Measurements from ENCODE around the gene MKKS. TPM values are rescaled to one million over a fixed set of nuclear protein-coding genes. Genes with fewer than 3 reads are reported as not detected.

Gene MKKS
- total and polyA plus RNA-seq, 2 donors from 2014 or later, result 17.8 to 49.2 TPM

DNA sequence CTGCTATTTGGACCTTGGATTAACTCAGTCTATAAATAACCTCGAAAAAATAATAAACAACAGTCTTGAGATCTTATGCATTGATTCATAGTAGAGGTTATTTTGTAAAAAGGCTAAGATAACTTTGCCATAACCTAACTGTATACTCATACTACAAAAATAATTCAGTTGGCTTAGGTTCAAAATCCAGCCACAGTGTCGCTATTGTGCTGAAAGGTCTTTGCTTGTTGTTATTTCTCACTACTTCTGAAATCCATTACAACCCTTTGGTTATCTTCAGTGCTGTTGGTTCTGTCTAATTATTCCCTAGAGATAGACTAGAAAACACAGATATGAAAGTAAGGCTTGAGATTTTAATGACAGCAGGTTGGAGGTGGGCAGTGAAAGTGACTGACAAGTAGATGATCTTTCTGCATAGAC lies 74.4 kb downstream of the MKKS start:
- FAIRE-seq, result no peak
- no peaks in the 10 kb centered on the region for H3K36me3 ChIP-seq (ENCODE audit: control insufficient read depth in 2 of 3, insufficient read depth in 3 of 3, low read length in 3 of 3)
- intact Hi-C loops (cut with DNase I), result no loop called here

DNA sequence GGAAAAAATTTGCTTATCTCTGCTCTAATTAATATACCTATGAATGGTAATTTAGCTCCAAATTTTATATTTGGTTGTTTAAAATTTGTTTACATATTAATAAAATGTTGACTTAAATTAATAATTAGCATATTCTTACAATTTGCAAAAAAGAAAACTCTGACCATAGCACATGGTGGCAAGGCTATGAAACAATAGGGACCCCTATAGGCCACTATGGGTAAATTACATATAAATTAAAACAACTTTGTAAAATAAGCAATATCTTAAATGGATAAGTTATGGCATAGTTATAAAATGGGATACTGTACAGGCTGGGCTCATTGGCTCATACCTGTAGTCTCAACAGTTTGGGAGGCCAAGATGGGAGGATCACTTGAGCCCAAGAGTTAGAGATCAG lies 76.0 kb downstream of the MKKS start:
- no peaks in the 10 kb centered on the region for H3K27me3 ChIP-seq (ENCODE audit: control insufficient read depth, insufficient read depth, low read length)
- H3K4me3 ChIP-seq (ENCODE audit: low read length in 3 of 3), result no peak overlapping the region
- DNase-seq (no peak), FAIRE-seq (no peak)
- no peak overlapping the region for H3K27ac ChIP-seq (ENCODE audit: low read depth in 2 of 2, low read length in 2 of 2)
- TF ChIP-seq, protein P1, sequence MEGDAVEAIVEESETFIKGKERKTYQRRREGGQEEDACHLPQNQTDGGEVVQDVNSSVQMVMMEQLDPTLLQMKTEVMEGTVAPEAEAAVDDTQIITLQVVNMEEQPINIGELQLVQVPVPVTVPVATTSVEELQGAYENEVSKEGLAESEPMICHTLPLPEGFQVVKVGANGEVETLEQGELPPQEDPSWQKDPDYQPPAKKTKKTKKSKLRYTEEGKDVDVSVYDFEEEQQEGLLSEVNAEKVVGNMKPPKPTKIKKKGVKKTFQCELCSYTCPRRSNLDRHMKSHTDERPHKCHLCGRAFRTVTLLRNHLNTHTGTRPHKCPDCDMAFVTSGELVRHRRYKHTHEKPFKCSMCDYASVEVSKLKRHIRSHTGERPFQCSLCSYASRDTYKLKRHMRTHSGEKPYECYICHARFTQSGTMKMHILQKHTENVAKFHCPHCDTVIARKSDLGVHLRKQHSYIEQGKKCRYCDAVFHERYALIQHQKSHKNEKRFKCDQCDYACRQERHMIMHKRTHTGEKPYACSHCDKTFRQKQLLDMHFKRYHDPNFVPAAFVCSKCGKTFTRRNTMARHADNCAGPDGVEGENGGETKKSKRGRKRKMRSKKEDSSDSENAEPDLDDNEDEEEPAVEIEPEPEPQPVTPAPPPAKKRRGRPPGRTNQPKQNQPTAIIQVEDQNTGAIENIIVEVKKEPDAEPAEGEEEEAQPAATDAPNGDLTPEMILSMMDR (IDR thresholded peaks at IDR 0.05; ENCODE audit: borderline replicate concordance, extremely low read depth, insufficient read depth), result no peak
- no peak overlapping the region for H3K9ac ChIP-seq (ENCODE audit: low read length in 3 of 3)
- peaks cover 0 to 3% (median 0%) of the 10 kb centered on the region in 3 donors for H3K9me3 ChIP-seq (ENCODE audit: control insufficient read depth in 2 of 3, insufficient read depth in 1 of 3, low read length in 3 of 3)
- intact Hi-C loops (cut with DNase I), result no loop called here
- H3K36me3 ChIP-seq (ENCODE audit: control insufficient read depth in 2 of 3, insufficient read depth in 3 of 3, low read length in 3 of 3), result no peaks in the 10 kb centered on the region
- no peaks in the 10 kb centered on the region for H3K4me1 ChIP-seq (ENCODE audit: control insufficient read depth in 2 of 3, insufficient read depth in 2 of 3, low read depth in 1 of 3, low read length in 3 of 3)

More for the DNA sequence above, 74.4 kb downstream of the MKKS start:
- Histone ChIP-seq H3K27me3 (ENCODE audit: control insufficient read depth, insufficient read depth, low read length) (no peaks in the 10 kb centered on the region), H3K27ac (ENCODE audit: low read depth in 2 of 2, low read length in 2 of 2) (no peak overlapping the region), H3K9me3 (ENCODE audit: control insufficient read depth in 2 of 3, insufficient read depth in 1 of 3, low read length in 3 of 3) (peaks cover 0 to 3% (median 0%) of the 10 kb centered on the region in 3 donors), H3K4me1 (ENCODE audit: control insufficient read depth in 2 of 3, insufficient read depth in 2 of 3, low read depth in 1 of 3, low read length in 3 of 3) (no peaks in the 10 kb centered on the region), H3K9ac (ENCODE audit: low read length in 3 of 3) (no peak overlapping the region), H3K4me3 (ENCODE audit: low read length in 3 of 3) (no peak overlapping the region)
- TF ChIP-seq, protein P1 (IDR thresholded peaks at IDR 0.05; ENCODE audit: borderline replicate concordance, extremely low read depth, insufficient read depth), result no peak
- DNase-seq, result no peak

- Histone ChIP-seq H3K4me3 (ENCODE audit: low read length in 3 of 3) (no peak overlapping the region), H3K27ac (ENCODE audit: low read depth in 2 of 2, low read length in 2 of 2) (no peak overlapping the region), H3K4me1 (ENCODE audit: control insufficient read depth in 2 of 3, insufficient read depth in 2 of 3, low read depth in 1 of 3, low read length in 3 of 3) (no peaks in the 10 kb centered on the region), H3K36me3 (ENCODE audit: control insufficient read depth in 2 of 3, insufficient read depth in 3 of 3, low read length in 3 of 3) (no peaks in the 10 kb centered on the region), H3K27me3 (ENCODE audit: control insufficient read depth, insufficient read depth, low read length) (no peaks in the 10 kb centered on the region), H3K9me3 (ENCODE audit: control insufficient read depth in 2 of 3, insufficient read depth in 1 of 3, low read length in 3 of 3) (no peaks in the 10 kb centered on the region), H3K9ac (ENCODE audit: low read length in 3 of 3) (no peak overlapping the region)
- no peak for DNase-seq
- no peak for FAIRE-seq
- intact Hi-C loops (cut with DNase I), result no loop called here
- TF ChIP-seq, protein P1 (IDR thresholded peaks at IDR 0.05; ENCODE audit: borderline replicate concordance, extremely low read depth, insufficient read depth), result no peak
Measured at GRCh38 chr20:10357061-10357708, 76.8 kb downstream of the MKKS start.

DNA sequence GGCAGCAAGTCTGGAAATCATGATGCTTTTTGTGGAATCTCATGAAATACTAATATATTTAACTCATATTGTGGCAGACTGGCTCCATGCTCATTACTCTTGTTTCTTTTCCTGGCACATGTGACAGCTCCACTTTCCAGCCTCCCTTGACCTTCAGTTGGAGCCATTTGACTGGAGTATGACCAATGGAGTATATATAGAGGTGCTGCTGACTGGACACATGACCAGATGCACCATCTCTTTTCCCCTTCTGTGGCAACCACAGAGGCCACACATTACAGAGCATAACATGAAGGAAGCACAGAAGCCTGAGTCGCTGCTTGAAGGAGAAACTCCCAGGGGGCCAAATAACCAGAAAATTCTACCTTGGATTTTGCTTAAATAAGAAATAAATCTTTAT lies 77.4 kb downstream of the MKKS start:
- Histone ChIP-seq H3K9me3 (ENCODE audit: control insufficient read depth in 2 of 3, insufficient read depth in 1 of 3, low read length in 3 of 3) (no peaks in the 10 kb centered on the region), H3K27ac (ENCODE audit: low read depth in 2 of 2, low read length in 2 of 2) (no peak overlapping the region), H3K9ac (ENCODE audit: low read length in 3 of 3) (no peak overlapping the region), H3K4me1 (ENCODE audit: control insufficient read depth in 2 of 3, insufficient read depth in 2 of 3, low read depth in 1 of 3, low read length in 3 of 3) (no peaks in the 10 kb centered on the region), H3K27me3 (ENCODE audit: control insufficient read depth, insufficient read depth, low read length) (no peaks in the 10 kb centered on the region), H3K36me3 (ENCODE audit: control insufficient read depth in 2 of 3, insufficient read depth in 3 of 3, low read length in 3 of 3) (no peaks in the 10 kb centered on the region), H3K4me3 (ENCODE audit: low read length in 3 of 3) (no peak overlapping the region)
- intact Hi-C loops (cut with DNase I), result no loop called here
- FAIRE-seq, result no peak
- TF ChIP-seq, protein P1 (IDR thresholded peaks at IDR 0.05; ENCODE audit: borderline replicate concordance, extremely low read depth, insufficient read depth), result no peak
- DNase-seq, result no peak

All from kidney (tissue), 14 donors.